GM19023 (cell line): Measurements from ENCODE around the gene PSME1.
A peak's percentile ranks its signal among the peaks of the same experiment; 100 is the strongest.

ENCODE experiments used
- ATAC-seq: cut with Tn5 transposase; IDR thresholded peaks from one replicate; pipeline ENCODE4 v1.9.1; 2021; ENCODE audit warnings: mild to moderate bottlenecking, moderate library complexity; ENCODE audit not compliant: unreplicated experiment

The PSME1 gene

GRCh38 chr14:24145690-24146452 lies 9.9 kb downstream of the PSME1 start:
- no peak for ATAC-seq

- peak; percentile 69 for ATAC-seq
Observed at GRCh38 chr14:24146453-24146977, 10.5 kb downstream of the PSME1 start, which contains the start of gene PSME2. Gene PSME2 (minus strand): TSS chr14:24146610. CDS start chr14:24146581, 29 bp downstream.

- peak; percentile 87 for ATAC-seq
Observed at GRCh38 chr14:24146978-24147760, 11.2 kb downstream of the PSME1 start, which contains the start of gene RNF31. Gene RNF31 (plus strand): TSS chr14:24147498. CDS start chr14:24147699, 201 bp downstream.

GRCh38 chr14:24147761-24148428 lies 11.9 kb downstream of the PSME1 start:
- ATAC-seq = no peak

GRCh38 chr14:24149302-24149969 lies 13.4 kb downstream of the PSME1 start:
- ATAC-seq = no peak

GRCh38 chr14:24150061-24150460 lies 14.1 kb downstream of the PSME1 start:
- ATAC-seq = no peak

- ATAC-seq = no peak
Observed at GRCh38 chr14:24150567-24150966, 14.6 kb downstream of the PSME1 start.

- no peak for ATAC-seq
Observed at GRCh38 chr14:24150993-24151392, 15.0 kb downstream of the PSME1 start.

GRCh38 chr14:24151404-24152080 lies 15.5 kb downstream of the PSME1 start:
- ATAC-seq = no peak

- no peak for ATAC-seq
Observed at GRCh38 chr14:24155100-24155499, 19.1 kb downstream of the PSME1 start.

GRCh38 chr14:24156840-24157239 lies 20.8 kb downstream of the PSME1 start:
- no peak for ATAC-seq

GRCh38 chr14:24157331-24157730 lies 21.3 kb downstream of the PSME1 start:
- ATAC-seq = no peak

GRCh38 chr14:24159777-24160498 lies 23.9 kb downstream of the PSME1 start:
- ATAC-seq = no peak

GRCh38 chr14:24160499-24160849 lies 24.5 kb downstream of the PSME1 start:
- no peak for ATAC-seq

GRCh38 chr14:24160850-24161804 lies 25.1 kb downstream of the PSME1 start, which contains the start of gene IRF9:
Gene IRF9 (plus strand): TSS chr14:24161265. CDS start chr14:24162145, 880 bp downstream.
- ATAC-seq = peak; percentile 83

- no peak for ATAC-seq
Observed at GRCh38 chr14:24162093-24162492, 26.1 kb downstream of the PSME1 start.

GRCh38 chr14:24164518-24164991 lies 28.6 kb downstream of the PSME1 start:
- no peak for ATAC-seq

GRCh38 chr14:24165785-24166184 lies 29.8 kb downstream of the PSME1 start:
- ATAC-seq = no peak
